Mucosa of stomach (tissue), 1 donor: ENCODE measurements around the gene RAB8B.

ENCODE experiments used
- H3K27me3 ChIP-seq: one replicate; pipeline ENCODE4 v1.7.0; 2013; ENCODE audit warnings: mild to moderate bottlenecking, low read length; ENCODE audit not compliant: control insufficient read depth, insufficient read depth
- H3K36me3 ChIP-seq: one replicate; pipeline ENCODE4 v1.7.0; 2013; ENCODE audit warnings: low read length; ENCODE audit not compliant: control insufficient read depth, insufficient read depth
- H3K4me1 ChIP-seq: one replicate; pipeline ENCODE4 v1.7.0; 2013; ENCODE audit warnings: mild to moderate bottlenecking, low read length; ENCODE audit not compliant: control insufficient read depth, insufficient read depth
- H3K4me3 ChIP-seq: one replicate; pipeline ENCODE4 v1.7.0; 2013; ENCODE audit warnings: low read length
- H3K9ac ChIP-seq: one replicate; pipeline ENCODE4 v1.7.0; 2013; ENCODE audit warnings: mild to moderate bottlenecking, low read length, moderate library complexity
- H3K9me3 ChIP-seq: one replicate; pipeline ENCODE4 v1.7.0; 2013; ENCODE audit warnings: mild to moderate bottlenecking, low read length, moderate library complexity; ENCODE audit not compliant: control insufficient read depth
- donor health status: Pancreatic carcinoma.

Gene RAB8B

DNA sequence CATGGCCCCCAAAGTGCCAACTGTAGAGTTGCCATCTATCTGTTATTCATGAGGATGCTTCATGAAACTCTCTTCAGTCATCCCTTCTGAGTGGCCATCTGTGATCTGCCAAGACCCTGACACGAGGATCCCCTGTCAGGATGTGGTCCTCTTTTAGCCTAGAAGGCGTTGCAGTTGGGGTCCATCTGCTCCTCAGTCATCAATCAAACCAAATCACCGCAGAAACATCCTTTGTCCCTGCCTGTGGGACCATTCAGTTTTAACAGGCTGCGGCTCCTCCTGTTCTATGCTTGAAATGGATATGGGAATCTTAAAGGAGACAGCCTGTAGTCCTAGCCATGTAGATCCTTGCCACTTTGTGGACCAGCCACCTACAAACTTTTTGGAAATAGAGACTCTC is 26.2 kb upstream of the RAB8B start:
- no peaks in the 10 kb centered on the region for H3K9me3 ChIP-seq
- no peak overlapping the region for H3K9ac ChIP-seq

GRCh38 chr15:63165166-63165859 is 24.1 kb upstream of the RAB8B start:
- Histone ChIP-seq H3K36me3 (no peaks in the 10 kb centered on the region), H3K4me3 (no peak overlapping the region), H3K9ac (no peak overlapping the region), H3K27me3 (no peaks in the 10 kb centered on the region), H3K9me3 (no peaks in the 10 kb centered on the region), H3K4me1 (no peaks in the 10 kb centered on the region)

More for the DNA sequence above, 26.2 kb upstream of the RAB8B start:
- Histone ChIP-seq H3K4me3 (no peak overlapping the region), H3K27me3 (no peaks in the 10 kb centered on the region), H3K4me1 (peaks cover under 1% of the 10 kb centered on the region), H3K36me3 (no peaks in the 10 kb centered on the region)

- Histone ChIP-seq H3K9me3 (no peaks in the 10 kb centered on the region), H3K27me3 (no peaks in the 10 kb centered on the region), H3K9ac (no peak overlapping the region), H3K4me3 (no peak overlapping the region), H3K36me3 (no peaks in the 10 kb centered on the region), H3K4me1 (no peaks in the 10 kb centered on the region)
Measured at GRCh38 chr15:63166219-63166618, 23.2 kb upstream of the RAB8B start.

DNA sequence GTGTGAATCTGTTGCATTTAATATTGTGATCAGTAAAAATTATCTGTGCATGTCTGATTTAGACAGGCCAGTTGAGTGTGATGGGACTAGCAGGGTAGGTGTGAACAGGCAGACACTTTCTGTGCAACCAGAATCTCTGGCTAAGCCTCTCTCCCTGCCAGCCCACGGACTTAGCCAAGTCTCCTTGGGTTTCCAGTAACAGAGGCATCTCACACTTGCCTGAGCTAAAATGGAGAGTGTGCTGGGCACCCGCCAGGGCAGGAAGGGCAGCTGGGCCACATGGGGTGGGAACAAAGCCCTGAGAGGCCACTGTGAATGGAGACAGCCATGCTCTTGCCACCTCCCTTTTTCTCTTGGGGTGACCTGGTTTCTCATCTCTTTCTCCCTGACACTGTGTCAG is 19.6 kb upstream of the RAB8B start:
- no peak overlapping the region for H3K4me3 ChIP-seq
- H3K27me3 ChIP-seq, result no peaks in the 10 kb centered on the region
- H3K36me3 ChIP-seq, result no peaks in the 10 kb centered on the region
- H3K4me1 ChIP-seq, result no peaks in the 10 kb centered on the region
- H3K9ac ChIP-seq, result peak overlapping the region; percentile 14
- no peaks in the 10 kb centered on the region for H3K9me3 ChIP-seq

DNA sequence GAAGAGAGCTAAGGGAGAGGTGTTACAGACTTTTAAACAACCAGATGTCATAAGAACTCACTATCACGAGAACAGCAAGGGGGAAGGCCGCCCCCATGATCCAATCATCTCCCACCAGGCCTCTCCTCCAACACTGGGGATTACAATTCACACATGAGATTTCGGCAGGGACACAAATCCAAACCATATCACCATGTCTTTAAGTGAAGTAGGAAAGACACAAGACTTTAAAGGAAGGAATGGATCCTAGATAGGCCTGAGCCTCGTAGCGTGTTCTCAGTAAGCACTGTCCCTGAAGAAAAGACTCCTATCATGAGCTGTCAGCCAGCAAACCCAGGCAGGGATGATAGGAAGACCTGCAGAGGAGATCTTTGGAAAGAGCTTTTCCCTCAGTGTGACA is 17.0 kb upstream of the RAB8B start:
- Histone ChIP-seq H3K9me3 (no peaks in the 10 kb centered on the region), H3K27me3 (no peaks in the 10 kb centered on the region), H3K36me3 (no peaks in the 10 kb centered on the region), H3K4me1 (no peaks in the 10 kb centered on the region), H3K4me3 (no peak overlapping the region), H3K9ac (no peak overlapping the region)

DNA sequence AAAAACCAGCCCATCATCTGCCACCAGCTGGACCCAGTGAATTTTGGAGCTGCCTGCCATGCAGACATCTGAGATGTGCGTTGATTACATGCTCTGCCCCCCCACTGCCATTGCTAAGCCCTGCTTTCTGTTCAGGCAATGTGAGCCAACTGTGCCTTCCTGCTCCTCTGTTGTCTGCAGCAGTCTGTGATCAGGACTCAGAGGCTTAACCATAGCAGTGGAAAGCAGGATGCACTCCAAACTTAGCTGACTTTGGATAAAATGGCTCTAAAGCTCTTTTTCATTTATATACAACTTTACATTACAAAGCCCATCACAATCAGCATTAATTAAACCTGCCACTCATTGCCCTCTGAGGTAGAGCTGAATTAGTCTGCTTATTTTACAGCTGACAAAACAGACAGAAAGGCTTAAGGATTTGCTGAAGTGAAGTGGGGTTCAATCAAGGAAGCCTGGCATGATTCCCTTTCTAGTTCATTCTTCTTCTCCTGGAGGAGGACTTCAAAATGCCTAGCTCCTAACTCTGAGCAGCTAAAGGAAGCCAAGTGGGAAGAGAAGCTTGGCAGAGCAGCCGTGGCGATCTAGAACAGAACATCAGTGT is 16.5 kb upstream of the RAB8B start:
- H3K9ac ChIP-seq, result no peak overlapping the region
- H3K4me1 ChIP-seq, result no peaks in the 10 kb centered on the region
- H3K4me3 ChIP-seq, result no peak overlapping the region
- H3K36me3 ChIP-seq, result no peaks in the 10 kb centered on the region
- no peaks in the 10 kb centered on the region for H3K9me3 ChIP-seq
- H3K27me3 ChIP-seq, result no peaks in the 10 kb centered on the region

GRCh38 chr15:63176302-63176701 is 13.1 kb upstream of the RAB8B start:
- no peaks in the 10 kb centered on the region for H3K27me3 ChIP-seq
- H3K36me3 ChIP-seq, result no peaks in the 10 kb centered on the region
- no peaks in the 10 kb centered on the region for H3K9me3 ChIP-seq
- H3K9ac ChIP-seq, result no peak overlapping the region
- H3K4me1 ChIP-seq, result no peaks in the 10 kb centered on the region
- H3K4me3 ChIP-seq, result no peak overlapping the region

DNA sequence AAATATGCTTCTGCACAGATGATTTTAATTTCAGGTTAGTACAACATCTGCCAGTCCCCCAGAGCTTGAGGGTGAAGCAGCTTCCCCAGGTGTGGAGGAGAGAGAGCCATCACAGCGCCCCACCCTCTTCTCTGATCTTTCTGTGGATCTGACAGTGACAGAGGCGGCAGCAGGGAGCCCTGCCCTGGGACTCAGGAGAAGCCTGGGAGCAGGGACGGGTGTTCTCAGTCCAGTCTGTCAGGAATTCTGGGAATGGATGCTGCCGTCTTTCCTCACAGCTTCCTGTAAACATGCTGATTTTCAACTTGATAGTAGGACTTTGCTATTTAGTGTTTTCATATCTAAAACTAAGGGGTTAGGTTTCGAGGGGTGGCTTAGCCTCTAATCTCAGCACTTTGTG is 11.4 kb upstream of the RAB8B start:
- no peaks in the 10 kb centered on the region for H3K9me3 ChIP-seq
- no peaks in the 10 kb centered on the region for H3K27me3 ChIP-seq
- no peak overlapping the region for H3K9ac ChIP-seq
- no peaks in the 10 kb centered on the region for H3K36me3 ChIP-seq
- no peaks in the 10 kb centered on the region for H3K4me1 ChIP-seq
- no peak overlapping the region for H3K4me3 ChIP-seq

- Histone ChIP-seq H3K36me3 (no peaks in the 10 kb centered on the region), H3K4me1 (no peaks in the 10 kb centered on the region), H3K9ac (no peak overlapping the region), H3K9me3 (no peaks in the 10 kb centered on the region), H3K27me3 (no peaks in the 10 kb centered on the region), H3K4me3 (no peak overlapping the region)
Measured at GRCh38 chr15:63180746-63181145, 8.7 kb upstream of the RAB8B start.

GRCh38 chr15:63181648-63182047 is 7.8 kb upstream of the RAB8B start:
- H3K9ac ChIP-seq, result no peak overlapping the region
- no peaks in the 10 kb centered on the region for H3K4me1 ChIP-seq
- H3K36me3 ChIP-seq, result no peaks in the 10 kb centered on the region
- no peak overlapping the region for H3K4me3 ChIP-seq
- no peaks in the 10 kb centered on the region for H3K27me3 ChIP-seq
- no peaks in the 10 kb centered on the region for H3K9me3 ChIP-seq

DNA sequence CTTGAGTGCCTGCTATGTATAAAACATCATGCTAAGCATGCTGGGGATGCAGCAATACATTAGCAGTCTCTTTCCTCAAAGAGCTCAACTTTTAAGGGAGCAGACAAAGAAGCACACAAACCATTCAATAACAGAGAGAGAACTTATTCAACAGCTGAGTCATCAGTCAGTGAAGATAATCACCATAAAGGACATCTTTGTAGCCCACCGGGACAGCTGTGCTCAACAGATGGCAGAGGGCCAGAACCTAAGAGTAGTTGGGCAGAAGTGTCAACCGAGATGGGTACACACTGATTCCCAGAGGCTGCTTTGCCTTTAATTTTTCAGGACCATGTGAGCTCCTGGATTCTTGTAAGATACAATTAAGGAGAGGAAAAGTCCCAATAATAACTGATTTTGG is 4.2 kb upstream of the RAB8B start:
- H3K4me1 ChIP-seq, result peaks cover 5% of the 10 kb centered on the region

GRCh38 chr15:63186065-63186464 is 3.3 kb upstream of the RAB8B start:
- Histone ChIP-seq H3K4me3 (no peak overlapping the region), H3K9ac (no peak overlapping the region), H3K9me3 (no peaks in the 10 kb centered on the region), H3K4me1 (peaks cover 5% of the 10 kb centered on the region), H3K27me3 (no peaks in the 10 kb centered on the region), H3K36me3 (no peaks in the 10 kb centered on the region)

More for the DNA sequence above, 4.2 kb upstream of the RAB8B start:
- Histone ChIP-seq H3K9ac (no peak overlapping the region), H3K9me3 (no peaks in the 10 kb centered on the region), H3K4me3 (no peak overlapping the region), H3K27me3 (no peaks in the 10 kb centered on the region), H3K36me3 (no peaks in the 10 kb centered on the region)
